Nephron (organoid): ENCODE measurements around the gene TMC7.

ENCODE experiments used
- H3K27ac Mint-ChIP-seq, 3 experiments: 2 replicates each; pipeline ENCODE4 v1.8.0; 2020; ENCODE audit warnings: mixed read lengths in 3 of 3, mild to moderate bottlenecking in 2 of 3, moderate library complexity in 1 of 3
- H3K27me3 Mint-ChIP-seq: 2 replicates; pipeline ENCODE4 v1.8.0; 2021; ENCODE audit warnings: low read depth, mild to moderate bottlenecking, moderate library complexity, mixed read lengths
- H3K36me3 Mint-ChIP-seq: 2 replicates; pipeline ENCODE4 v1.8.0; 2020; ENCODE audit warnings: low read depth, mixed read lengths
- H3K4me1 Mint-ChIP-seq: 2 replicates; pipeline ENCODE4 v1.8.0; 2020; ENCODE audit warnings: mixed read lengths
- H3K4me3 Mint-ChIP-seq, 3 experiments: 2 replicates each; pipeline ENCODE4 v1.8.0; 2020; ENCODE audit warnings: mild to moderate bottlenecking in 3 of 3, mixed read lengths in 3 of 3, moderate library complexity in 2 of 3
- H3K9me3 Mint-ChIP-seq: 2 replicates; pipeline ENCODE4 v1.8.0; 2020; ENCODE audit warnings: mixed read lengths
- CTCF ChIP-seq, 3 experiments: fragments of 200-600 bp; sonication (generic); IDR thresholded peaks; one replicate each; pipeline ENCODE4 v1.5.0; 2021; ENCODE audit warnings: antibody characterized with exemption in 3 of 3; ENCODE audit not compliant: unreplicated experiment in 3 of 3

The TMC7 gene

DNA sequence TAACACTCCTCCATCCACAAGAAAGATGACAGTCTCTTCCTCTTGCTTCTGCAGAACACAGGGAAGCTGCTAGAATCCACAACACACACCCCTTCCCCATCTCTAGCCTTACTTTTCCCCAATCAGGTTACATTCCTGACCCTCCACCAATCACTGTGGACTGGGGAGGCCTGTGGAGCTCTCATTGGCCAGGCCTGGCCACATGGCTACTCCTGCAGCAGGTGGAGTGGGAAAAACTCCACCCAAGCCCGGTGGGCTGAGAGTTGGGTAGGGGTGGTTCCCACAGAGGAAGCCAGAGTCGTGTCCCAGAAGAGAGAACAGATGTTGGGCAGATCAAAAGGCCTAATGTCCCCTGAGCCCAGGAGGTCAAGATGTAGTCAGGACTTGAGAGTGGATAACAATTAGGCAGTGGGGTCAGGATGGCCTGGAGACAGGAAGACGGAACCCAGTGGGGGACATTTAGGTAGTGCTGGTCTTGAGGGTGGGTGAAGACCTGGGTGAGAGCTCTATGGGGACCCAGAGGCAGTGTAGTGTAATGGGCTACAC, 105.7 kb downstream of the TMC7 start:
- TF ChIP-seq CTCF (IDR thresholded peaks at IDR 0.05; ENCODE audit: unreplicated experiment in 3 of 3): no peak
- peaks cover 4% of the 10 kb centered on the region for H3K27me3 Mint-ChIP-seq
- H3K4me3 Mint-ChIP-seq: no peak overlapping the region
- H3K27ac Mint-ChIP-seq: no peak overlapping the region
- no peaks in the 10 kb centered on the region for H3K9me3 Mint-ChIP-seq
- H3K36me3 Mint-ChIP-seq: no peaks in the 10 kb centered on the region
- peaks cover 20% of the 10 kb centered on the region for H3K4me1 Mint-ChIP-seq

DNA sequence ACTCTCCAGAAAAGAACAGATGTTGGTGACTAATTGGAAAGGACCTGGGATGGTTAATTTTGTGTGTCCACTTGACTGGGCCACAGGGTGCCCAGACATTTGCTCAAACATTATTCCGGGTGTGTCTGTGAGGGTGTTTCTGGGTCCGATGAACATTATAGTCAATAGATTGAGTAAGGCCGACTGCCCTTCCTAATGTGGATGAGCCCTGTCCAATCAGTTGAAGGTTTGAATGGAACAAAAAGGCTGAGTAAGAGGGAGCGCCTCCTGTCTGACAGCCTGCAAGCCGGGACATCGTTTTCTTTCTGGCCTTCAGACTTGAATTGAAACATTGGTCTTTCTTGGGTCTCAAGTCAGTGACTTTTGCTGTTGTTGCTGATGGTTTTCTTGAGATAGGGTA, 107.2 kb downstream of the TMC7 start:
- no peaks in the 10 kb centered on the region for H3K9me3 Mint-ChIP-seq
- no peak for TF ChIP-seq CTCF (IDR thresholded peaks at IDR 0.05; ENCODE audit: unreplicated experiment in 3 of 3)
- no peaks in the 10 kb centered on the region for H3K36me3 Mint-ChIP-seq
- peaks cover 15% of the 10 kb centered on the region for H3K4me1 Mint-ChIP-seq
- no peak overlapping the region for H3K27ac Mint-ChIP-seq
- peaks cover under 1% of the 10 kb centered on the region for H3K27me3 Mint-ChIP-seq
- H3K4me3 Mint-ChIP-seq: no peak overlapping the region

- Mint-ChIP-seq H3K27ac (no peak overlapping the region), H3K4me1 (peaks cover 7% of the 10 kb centered on the region), H3K36me3 (no peaks in the 10 kb centered on the region), H3K27me3 (no peaks in the 10 kb centered on the region), H3K9me3 (peaks cover under 1% of the 10 kb centered on the region), H3K4me3 (no peak overlapping the region)
- TF ChIP-seq CTCF (IDR thresholded peaks at IDR 0.05; ENCODE audit: unreplicated experiment in 3 of 3): no peak
Observed at GRCh38 chr16:19092653-19093410, 109.1 kb downstream of the TMC7 start.

DNA sequence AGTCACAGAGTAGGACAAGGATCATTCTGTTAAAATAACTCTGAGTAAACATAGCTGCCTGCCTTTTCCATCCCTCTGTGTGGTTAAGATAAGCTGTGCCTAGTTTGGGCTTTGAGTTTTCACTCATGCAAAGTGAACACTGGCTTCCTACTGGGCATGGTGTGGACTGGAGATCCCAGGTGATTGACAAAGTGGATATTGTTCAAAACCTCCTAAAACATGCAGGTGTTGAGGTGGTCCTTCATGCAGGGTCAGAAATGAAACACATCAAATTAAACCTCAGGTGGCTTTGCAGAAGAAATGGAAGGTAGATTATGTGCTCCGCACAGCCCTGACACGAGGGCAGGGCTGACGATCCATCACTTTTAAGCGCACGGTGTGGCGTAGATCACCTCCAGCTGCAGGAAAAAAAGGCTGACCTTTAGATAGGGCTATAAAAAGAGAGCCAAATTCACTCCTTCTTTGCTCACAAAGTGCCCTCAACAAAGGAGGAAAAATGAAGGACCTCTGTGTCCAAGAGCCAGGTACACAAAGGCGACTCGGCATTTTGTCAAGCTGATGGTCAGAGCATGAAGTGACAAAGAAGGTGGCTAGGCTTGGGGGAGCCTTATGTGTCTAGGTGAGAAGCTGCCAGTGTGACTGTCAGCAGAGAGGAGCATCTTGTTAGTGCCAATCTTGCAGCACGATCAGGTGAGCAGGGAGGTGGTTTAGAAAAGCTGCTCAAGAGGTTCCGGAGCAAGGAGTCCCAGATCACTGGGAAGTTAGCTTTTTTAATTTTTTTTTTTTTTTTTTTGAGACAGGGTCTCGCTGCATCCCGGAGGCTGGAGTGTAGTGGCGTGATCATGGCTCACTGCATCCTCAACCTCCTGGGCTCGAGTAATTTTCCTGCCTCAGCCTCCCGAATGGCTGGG, 110.2 kb downstream of the TMC7 start:
- H3K9me3 Mint-ChIP-seq: peaks cover 3% of the 10 kb centered on the region
- no peaks in the 10 kb centered on the region for H3K36me3 Mint-ChIP-seq
- TF ChIP-seq CTCF (IDR thresholded peaks at IDR 0.05; ENCODE audit: unreplicated experiment in 3 of 3): no peak
- no peak overlapping the region for H3K4me3 Mint-ChIP-seq
- no peaks in the 10 kb centered on the region for H3K27me3 Mint-ChIP-seq
- H3K27ac Mint-ChIP-seq: peak overlapping the region in 1 of 3 experiments; percentile 16
- H3K4me1 Mint-ChIP-seq: peaks cover 7% of the 10 kb centered on the region

GRCh38 chr16:19094542-19095365, 111.0 kb downstream of the TMC7 start:
- no peaks in the 10 kb centered on the region for H3K36me3 Mint-ChIP-seq
- no peak for TF ChIP-seq CTCF (IDR thresholded peaks at IDR 0.05; ENCODE audit: unreplicated experiment in 3 of 3)
- H3K4me3 Mint-ChIP-seq: no peak overlapping the region
- H3K27ac Mint-ChIP-seq: no peak overlapping the region
- H3K9me3 Mint-ChIP-seq: peaks cover 3% of the 10 kb centered on the region
- H3K27me3 Mint-ChIP-seq: no peaks in the 10 kb centered on the region
- peaks cover 7% of the 10 kb centered on the region for H3K4me1 Mint-ChIP-seq
